PC-9 (cell line): ENCODE results near the gene EID3. TPM values are rescaled to one million over a fixed set of nuclear protein-coding genes. Genes with fewer than 3 reads are reported as not detected.

Experiments
- BruUV-seq: library from RNA; stranded (reverse); fragments of 400-500 nt; replicated peaks from 2 replicates; lab custom pipeline; 2021; lab: Mats Ljungman, UMichigan
- CTCF ChIA-PET: fragments of 300-600 bp; sonication (Branson Sonifier 250); formaldehyde crosslinking; loops from one replicate; lab custom pipeline; 2022; ENCODE audit warnings: antibody characterized with exemption; lab: Charles Lee
- POLR2A ChIA-PET: fragments of 300-600 bp; sonication (Branson Sonifier 250); formaldehyde crosslinking; loops from one replicate; lab custom pipeline; 2022; ENCODE audit warnings: antibody characterized with exemption; ENCODE audit not compliant: unreplicated experiment; lab: Charles Lee
- DNase-seq, 2 experiments: peaks; one replicate each; pipeline versions ENCODE4 v3.0.0 to v3.0.0-alpha.2; 2015 to 2022; ENCODE audit warnings: mixed read lengths in 1 of 2
- H2AFZ ChIP-seq: fragments of 200-600 bp; sonication (generic); 2 replicates; pipeline ENCODE4 v1.8.1; 2017; ENCODE audit warnings: antibody characterized with exemption
- H3F3A ChIP-seq: fragments of 200-600 bp; sonication (generic); 2 replicates; pipeline ENCODE4 v1.8.1; 2017; ENCODE audit warnings: antibody characterized with exemption, mild to moderate bottlenecking, low read depth; ENCODE audit not compliant: insufficient read depth
- H3K27ac ChIP-seq: fragments of 200-600 bp; sonication (generic); 2 replicates; pipeline ENCODE4 v1.6.1; 2016; ENCODE audit warnings: mixed run types
- H3K27me3 ChIP-seq: fragments of 200-600 bp; sonication (generic); 2 replicates; pipeline ENCODE4 v1.6.1; 2016; ENCODE audit warnings: low read depth, mixed run types; ENCODE audit not compliant: insufficient read depth
- H3K36me3 ChIP-seq: fragments of 200-600 bp; sonication (generic); 2 replicates; pipeline ENCODE4 v1.6.1; 2016; ENCODE audit warnings: low read depth, mixed run types
- H3K4me1 ChIP-seq: fragments of 200-600 bp; sonication (generic); replicated peaks from 2 replicates; pipeline ENCODE4 v1.6.1; 2016; ENCODE audit warnings: mixed run types; ENCODE audit not compliant: insufficient read depth
- H3K4me2 ChIP-seq: fragments of 200-600 bp; sonication (generic); 2 replicates; pipeline ENCODE4 v1.6.1; 2017; ENCODE audit warnings: mixed run types
- H3K4me3 ChIP-seq: fragments of 200-600 bp; sonication (generic); 2 replicates; pipeline ENCODE4 v1.6.1; 2016; ENCODE audit warnings: mixed run types
- H3K79me2 ChIP-seq: fragments of 200-600 bp; sonication (generic); 2 replicates; pipeline ENCODE4 v1.6.1; 2017; ENCODE audit warnings: low read depth, mixed run types
- H3K9me2 ChIP-seq: fragments of 200-600 bp; sonication (generic); 2 replicates; pipeline ENCODE4 v1.8.1; 2017; ENCODE audit warnings: mild to moderate bottlenecking; ENCODE audit not compliant: insufficient read depth
- H3K9me3 ChIP-seq: fragments of 200-600 bp; sonication (generic); 2 replicates; pipeline ENCODE4 v1.8.1; 2016; ENCODE audit warnings: low read depth; ENCODE audit not compliant: insufficient read depth
- H4K20me1 ChIP-seq: fragments of 200-600 bp; sonication (generic); 2 replicates; pipeline ENCODE4 v1.8.1; 2017; ENCODE audit not compliant: insufficient read depth
- CTCF ChIP-seq: fragments of 200-600 bp; sonication (generic); conservative IDR thresholded peaks from 2 replicates; pipeline ENCODE4 v1.6.1; 2017; ENCODE audit warnings: mixed run types, antibody characterized with exemption, mild to moderate bottlenecking, moderate library complexity
- EZH2 ChIP-seq: fragments of 200-600 bp; sonication (generic); IDR thresholded peaks from 2 replicates; pipeline ENCODE4 v1.8.0; 2017; ENCODE audit warnings: antibody characterized with exemption, low read depth
- intact Hi-C: fragments of 100-400 bp; cut with micrococcal nuclease; formaldehyde crosslinking; loops from one replicate; pipeline ENCODE4 v1.10.0; 2022; ENCODE audit not compliant: unreplicated experiment
- total RNA-seq: library from RNA; stranded (reverse); gene quantifications from 2 replicates; pipeline ENCODE4 v1.2.3, GENCODE V29; 2021

EID3 gene
- total RNA-seq, 1 experiment from 2014 or later: 42.4 TPM

DNA sequence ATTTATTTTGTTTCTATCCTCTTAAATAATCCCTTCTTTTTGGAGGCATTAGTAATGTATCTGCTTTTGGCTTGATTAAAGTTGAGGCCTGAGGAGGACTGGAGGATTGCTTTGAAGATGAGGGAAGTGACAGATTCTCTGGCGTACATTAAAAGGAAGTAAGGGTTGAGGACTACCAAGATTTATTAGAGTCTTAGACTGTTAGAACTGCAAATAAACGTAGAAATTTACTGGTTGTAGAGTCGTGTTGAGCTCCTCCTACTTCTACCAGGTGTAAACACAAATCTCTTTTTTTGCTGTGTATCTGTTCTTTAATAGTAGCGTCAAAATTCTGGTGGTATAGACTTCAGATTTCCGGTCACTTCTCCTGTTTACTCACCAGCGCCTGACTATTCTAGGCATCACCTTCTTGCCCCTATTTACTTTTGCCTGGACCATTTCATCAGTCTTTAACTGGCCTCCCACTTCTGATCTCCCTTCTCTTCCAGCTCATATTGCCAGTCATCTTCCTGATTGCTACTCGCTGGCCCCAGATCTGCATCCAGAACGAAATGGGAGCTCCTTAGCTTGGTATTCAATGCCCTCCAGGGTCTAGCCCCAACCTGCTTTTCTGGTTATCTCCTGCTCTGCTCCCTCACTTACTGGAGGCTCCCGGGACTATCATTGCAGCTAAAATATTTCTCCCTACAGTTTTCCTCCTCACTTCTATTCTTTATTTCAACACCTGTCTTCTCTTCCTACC is 8.4 kb upstream of the EID3 start:
- no peaks in the 10 kb centered on the region for H3K27me3 ChIP-seq
- H3K4me1 ChIP-seq: peaks cover 54% of the 10 kb centered on the region
- no TSS peak for BruUV-seq
- peaks cover 96% of the 10 kb centered on the region for H3F3A ChIP-seq
- no peak for TF ChIP-seq CTCF
- no peak for TF ChIP-seq EZH2
- H2AFZ ChIP-seq: no peak overlapping the region
- H3K79me2 ChIP-seq: peaks cover 99% of the 10 kb centered on the region
- H3K4me2 ChIP-seq: peak overlapping the region; percentile 97
- H3K4me3 ChIP-seq: peak overlapping the region; percentile 59
- no peaks in the 10 kb centered on the region for H3K9me2 ChIP-seq
- no peaks in the 10 kb centered on the region for H3K9me3 ChIP-seq
- peaks cover 95% of the 10 kb centered on the region for H4K20me1 ChIP-seq
- peak in 1 of 2 experiments; percentile 81 for DNase-seq
- H3K36me3 ChIP-seq: peaks cover 84% of the 10 kb centered on the region
- ChIA-PET POLR2A (interaction anchor here (0.6 to 0.7 kb wide), 2 partner anchors 24 to 75 kb away, joined by 3 to 4 read pairs; no protein-coding TSS in a partner anchor), CTCF (interaction anchor here (1.0 kb wide), 1 partner anchor 14 kb away, joined by 3 read pairs; no protein-coding TSS in a partner anchor)
- H3K27ac ChIP-seq: peak overlapping the region; percentile 99
- intact Hi-C loops: no loop called here

DNA sequence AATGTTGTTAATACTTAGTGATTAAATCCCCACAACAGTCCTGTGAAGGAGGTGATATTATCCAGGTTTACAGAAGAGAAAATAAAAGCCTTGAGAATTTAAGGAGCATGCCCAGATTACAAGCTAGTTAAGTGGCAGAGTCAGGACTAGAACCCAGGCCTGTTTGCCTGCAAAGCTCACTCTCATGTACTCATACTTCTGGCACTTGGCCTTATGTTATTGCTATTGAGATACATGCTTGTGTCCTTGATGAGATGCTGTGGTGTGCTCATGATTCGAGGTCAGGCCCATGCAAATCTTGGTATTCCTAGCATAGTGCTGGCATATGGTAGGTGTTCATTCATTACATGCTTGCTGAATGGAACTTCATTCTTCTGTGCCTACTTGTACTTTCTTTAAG is 7.6 kb upstream of the EID3 start:
- H3K9me2 ChIP-seq: no peaks in the 10 kb centered on the region
- intact Hi-C loops: no loop called here
- no TSS peak for BruUV-seq
- no peaks in the 10 kb centered on the region for H3K27me3 ChIP-seq
- peak overlapping the region; percentile 59 for H3K4me3 ChIP-seq
- TF ChIP-seq EZH2: no peak
- TF ChIP-seq CTCF: no peak
- peaks cover 99% of the 10 kb centered on the region for H3K79me2 ChIP-seq
- DNase-seq: peak in 1 of 2 experiments; percentile 35
- ChIA-PET CTCF (interaction anchor here (1.0 kb wide), 1 partner anchor 15 kb away, joined by 3 read pairs; no protein-coding TSS in a partner anchor), POLR2A (interaction anchor here (0.5 to 1.0 kb wide), 3 partner anchors 8 to 26 kb away, joined by 3 to 7 read pairs (median 3); no protein-coding TSS in a partner anchor)
- H3F3A ChIP-seq: peaks cover 98% of the 10 kb centered on the region
- no peaks in the 10 kb centered on the region for H3K9me3 ChIP-seq
- H3K36me3 ChIP-seq: peaks cover 84% of the 10 kb centered on the region
- peak overlapping the region; percentile 99 for H3K27ac ChIP-seq
- peaks cover 97% of the 10 kb centered on the region for H4K20me1 ChIP-seq
- no peak overlapping the region for H2AFZ ChIP-seq
- peaks cover 58% of the 10 kb centered on the region for H3K4me1 ChIP-seq
- peak overlapping the region; percentile 97 for H3K4me2 ChIP-seq

DNA sequence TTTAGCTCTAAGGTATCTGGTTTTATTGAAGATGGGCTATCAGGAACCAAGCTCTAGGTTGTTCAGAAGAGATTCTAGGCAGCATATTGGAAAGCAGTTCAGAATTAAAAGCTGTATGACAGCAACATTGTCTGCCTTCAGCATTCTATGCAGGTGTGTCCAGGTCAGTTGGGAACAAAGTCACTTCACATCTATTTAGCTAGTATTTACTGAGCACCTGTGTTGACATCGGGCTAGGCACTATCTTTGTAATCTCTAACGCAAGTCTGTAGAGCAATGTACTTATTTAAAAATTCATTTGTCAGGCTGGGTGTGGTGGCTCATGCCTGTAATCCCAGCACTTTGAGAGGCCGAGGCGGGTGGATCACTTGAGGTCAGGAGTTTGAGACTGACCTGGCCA is 6.8 kb upstream of the EID3 start:
- intact Hi-C loops: no loop called here
- no TSS peak for BruUV-seq
- Histone ChIP-seq H3K9me2 (no peaks in the 10 kb centered on the region), H3K4me1 (peaks cover 58% of the 10 kb centered on the region), H3K36me3 (peaks cover 81% of the 10 kb centered on the region), H3K4me3 (peak overlapping the region; percentile 59), H3K79me2 (peaks cover 99% of the 10 kb centered on the region), H3F3A (peaks cover 98% of the 10 kb centered on the region), H3K9me3 (no peaks in the 10 kb centered on the region), H3K27me3 (no peaks in the 10 kb centered on the region), H2AFZ (no peak overlapping the region), H4K20me1 (peaks cover 97% of the 10 kb centered on the region), H3K27ac (peak overlapping the region; percentile 99), H3K4me2 (peak overlapping the region; percentile 97)
- TF ChIP-seq EZH2 (no peak), CTCF (no peak)
- POLR2A ChIA-PET: interaction anchor here (0.5 to 1.0 kb wide), 5 partner anchors 9 to 83 kb away, joined by 3 to 19 read pairs (median 9); no protein-coding TSS in a partner anchor
- CTCF ChIA-PET: no interaction called here
- DNase-seq: peak in 1 of 2 experiments; percentile 64
